Measurements from ENCODE around the gene TXNRD2. TPM values are rescaled to one million over a fixed set of nuclear protein-coding genes. Genes with fewer than 3 reads are reported as not detected.
A peak's percentile ranks its signal among the peaks of the same experiment; 100 is the strongest.

The TXNRD2 gene
- total RNA-seq, 2 experiments from 2014 or later, result 24.7 to 28.9 TPM

- H3K4me2 ChIP-seq (ENCODE audit: low read length), result no peak overlapping the region
- ChIA-PET POLR2A (interaction anchor here (0.9 kb wide), 1 partner anchor 94 kb away, joined by 3 read pairs; the partner anchor contains the start of genes GNB1L and RTL10), CTCF (ENCODE audit: unreplicated experiment) (no interaction called here)
- H3K36me3 ChIP-seq (ENCODE audit: insufficient read depth, low read length), result peaks cover 43% of the 10 kb centered on the region
- H3K79me2 ChIP-seq (ENCODE audit: insufficient read depth, low read depth, low read length), result peaks cover 32% of the 10 kb centered on the region
- no peak overlapping the region for H2AFZ ChIP-seq (ENCODE audit: low read length)
- no peaks in the 10 kb centered on the region for H3K9me2 ChIP-seq (ENCODE audit: insufficient read depth, low read length)
- H3K4me3 ChIP-seq (ENCODE audit: low read depth, low read length, poor library complexity, severe bottlenecking), result no peak overlapping the region
- no peak overlapping the region for H3K27ac ChIP-seq (ENCODE audit: low read depth, low read length, poor library complexity, severe bottlenecking)
- no peaks in the 10 kb centered on the region for H4K20me1 ChIP-seq (ENCODE audit: insufficient read depth, low read length)
- intact Hi-C loops (cut with micrococcal nuclease; ENCODE audit: unreplicated experiment), result no loop called here
- H3K9me3 ChIP-seq (ENCODE audit: low read length), result no peaks in the 10 kb centered on the region
- BruUV-seq (replicated peaks), result no TSS peak
- TF ChIP-seq, protein P1, sequence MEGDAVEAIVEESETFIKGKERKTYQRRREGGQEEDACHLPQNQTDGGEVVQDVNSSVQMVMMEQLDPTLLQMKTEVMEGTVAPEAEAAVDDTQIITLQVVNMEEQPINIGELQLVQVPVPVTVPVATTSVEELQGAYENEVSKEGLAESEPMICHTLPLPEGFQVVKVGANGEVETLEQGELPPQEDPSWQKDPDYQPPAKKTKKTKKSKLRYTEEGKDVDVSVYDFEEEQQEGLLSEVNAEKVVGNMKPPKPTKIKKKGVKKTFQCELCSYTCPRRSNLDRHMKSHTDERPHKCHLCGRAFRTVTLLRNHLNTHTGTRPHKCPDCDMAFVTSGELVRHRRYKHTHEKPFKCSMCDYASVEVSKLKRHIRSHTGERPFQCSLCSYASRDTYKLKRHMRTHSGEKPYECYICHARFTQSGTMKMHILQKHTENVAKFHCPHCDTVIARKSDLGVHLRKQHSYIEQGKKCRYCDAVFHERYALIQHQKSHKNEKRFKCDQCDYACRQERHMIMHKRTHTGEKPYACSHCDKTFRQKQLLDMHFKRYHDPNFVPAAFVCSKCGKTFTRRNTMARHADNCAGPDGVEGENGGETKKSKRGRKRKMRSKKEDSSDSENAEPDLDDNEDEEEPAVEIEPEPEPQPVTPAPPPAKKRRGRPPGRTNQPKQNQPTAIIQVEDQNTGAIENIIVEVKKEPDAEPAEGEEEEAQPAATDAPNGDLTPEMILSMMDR (conservative IDR thresholded peaks at IDR 0.05; ENCODE audit: low read length), result no peak; the same call in 1 of the 2 replicates
- TF ChIP-seq EZH2phosphoT487 (IDR thresholded peaks at IDR 0.05; ENCODE audit: borderline replicate concordance, low read depth, low read length), result no peak
- DNase-seq (ENCODE audit: low spot score), result no peak
- H3K4me1 ChIP-seq (ENCODE audit: insufficient read depth, low read length, poor library complexity, severe bottlenecking), result peaks cover 13% of the 10 kb centered on the region
Measured at GRCh38 chr22:19948057-19948760, 6.6 kb upstream of the TXNRD2 start.

- TSS peak; percentile 41 for BruUV-seq (replicated peaks)
- H4K20me1 ChIP-seq (ENCODE audit: insufficient read depth, low read length), result no peaks in the 10 kb centered on the region
- H3K79me2 ChIP-seq (ENCODE audit: insufficient read depth, low read depth, low read length), result peaks cover 38% of the 10 kb centered on the region
- H3K9me3 ChIP-seq (ENCODE audit: low read length), result no peaks in the 10 kb centered on the region
- peak overlapping the region; percentile 98 for H3K4me2 ChIP-seq (ENCODE audit: low read length)
- H3K4me3 ChIP-seq (ENCODE audit: low read depth, low read length, poor library complexity, severe bottlenecking), result peak overlapping the region; percentile 95
- ChIA-PET CTCF (ENCODE audit: unreplicated experiment) (interaction anchor here (1.1 kb wide), 1 partner anchor 55 kb away, joined by 3 read pairs; no protein-coding TSS in a partner anchor), POLR2A (interaction anchor here (0.8 to 1.6 kb wide), 4 partner anchors 10 to 167 kb away, joined by 3 to 4 read pairs (median 3); no protein-coding TSS in a partner anchor)
- intact Hi-C loops (cut with micrococcal nuclease; ENCODE audit: unreplicated experiment), result loop anchor here (2.0 kb wide), 1 partner anchor 57 kb away; no protein-coding TSS in a partner anchor
- H3K4me1 ChIP-seq (ENCODE audit: insufficient read depth, low read length, poor library complexity, severe bottlenecking), result peaks cover 32% of the 10 kb centered on the region
- H3K9me2 ChIP-seq (ENCODE audit: insufficient read depth, low read length), result no peaks in the 10 kb centered on the region
- H2AFZ ChIP-seq (ENCODE audit: low read length), result no peak overlapping the region; the same call in 1 of the 2 replicates
- DNase-seq (ENCODE audit: low spot score), result peak; percentile 54
- H3K27ac ChIP-seq (ENCODE audit: low read depth, low read length, poor library complexity, severe bottlenecking), result peak overlapping the region; percentile 66
- TF ChIP-seq, protein P1 (conservative IDR thresholded peaks at IDR 0.05; ENCODE audit: low read length), result no peak
- TF ChIP-seq EZH2phosphoT487 (IDR thresholded peaks at IDR 0.05; ENCODE audit: borderline replicate concordance, low read depth, low read length), result no peak
- H3K36me3 ChIP-seq (ENCODE audit: insufficient read depth, low read length), result peaks cover 22% of the 10 kb centered on the region
Measured at GRCh38 chr22:19943082-19944026, 1.7 kb upstream of the TXNRD2 start.

Data from OCI-LY7 (cell line).